ENCODE results near the gene RCBTB1.
A peak's percentile ranks its signal among the peaks of the same experiment; 100 is the strongest.

- TF ChIP-seq CTCF (conservative IDR thresholded peaks at IDR 0.05; ENCODE audit: low read length) (peak; percentile 36; the same call in 1 of the 2 replicates), EZH2phosphoT487 (IDR thresholded peaks at IDR 0.05; ENCODE audit: borderline replicate concordance, low read depth, low read length) (no peak)
These were observed 89.3 kb downstream of the RCBTB1 start, which contains the start of gene PHF11 for GRCh38 chr13:49495783-49496762.
